ENCODE data around the gene CPM. TPM values are rescaled to one million over a fixed set of nuclear protein-coding genes. Genes with fewer than 3 reads are reported as not detected.

The CPM gene
- polyA plus RNA-seq, 5 donors = 241 to 466 (median 348) TPM

- DNase-seq = no peak
These were observed 21.7 kb downstream of the CPM start for GRCh38 chr12:68911197-68911718.

- no peak for DNase-seq
These were observed 22.8 kb downstream of the CPM start for GRCh38 chr12:68910128-68910527.

- no peak for DNase-seq
These were observed 24.9 kb downstream of the CPM start for GRCh38 chr12:68908076-68908475.

- DNase-seq = no peak
These were observed 27.2 kb downstream of the CPM start for GRCh38 chr12:68905733-68906132.

GRCh38 chr12:68904351-68904962 lies 28.5 kb downstream of the CPM start:
- DNase-seq = no peak

GRCh38 chr12:68903511-68903910 lies 29.5 kb downstream of the CPM start:
- no peak for DNase-seq

- DNase-seq = no peak
These were observed 31.4 kb downstream of the CPM start for GRCh38 chr12:68901551-68901950.

- no peak for DNase-seq
These were observed 31.8 kb downstream of the CPM start for GRCh38 chr12:68901145-68901544.

GRCh38 chr12:68900241-68900640 lies 32.7 kb downstream of the CPM start:
- DNase-seq = no peak

GRCh38 chr12:68899251-68899771 lies 33.7 kb downstream of the CPM start:
- DNase-seq = no peak

- DNase-seq = no peak
These were observed 36.0 kb downstream of the CPM start for GRCh38 chr12:68896881-68897540.

GRCh38 chr12:68894276-68894855 lies 38.6 kb downstream of the CPM start:
- DNase-seq = no peak

GRCh38 chr12:68893741-68894140 lies 39.2 kb downstream of the CPM start:
- DNase-seq = no peak

- DNase-seq = no peak
These were observed 39.8 kb downstream of the CPM start for GRCh38 chr12:68893201-68893600.

GRCh38 chr12:68891141-68891540 lies 41.8 kb downstream of the CPM start:
- DNase-seq = no peak

GRCh38 chr12:68890701-68891113 lies 42.3 kb downstream of the CPM start:
- no peak for DNase-seq

GRCh38 chr12:68888243-68888642 lies 44.7 kb downstream of the CPM start:
- no peak for DNase-seq

GRCh38 chr12:68887641-68888040 lies 45.3 kb downstream of the CPM start:
- DNase-seq = no peak

GRCh38 chr12:68886636-68887572 lies 46.1 kb downstream of the CPM start:
- DNase-seq = no peak

- no peak for DNase-seq
These were observed 47.6 kb downstream of the CPM start for GRCh38 chr12:68885381-68885780.

GRCh38 chr12:68884251-68884650 lies 48.7 kb downstream of the CPM start:
- no peak for DNase-seq

GRCh38 chr12:68883151-68883550 lies 49.8 kb downstream of the CPM start:
- DNase-seq = no peak

Measured in right lung (tissue), 5 donors.